NB4 (cell line): ENCODE measurements around the gene SPECC1L.
"Not testable (repeated sequence)": the region's sequence is repeated elsewhere in the genome, so short reads cannot be mapped to it uniquely, and the experiment has no call there.

Source experiments
- POLR2A ChIP-seq: IDR thresholded peaks from 2 replicates; pipeline ENCODE4 v1.6.1; 2011; ENCODE audit warnings: mild to moderate bottlenecking; ENCODE audit not compliant: insufficient read length; ENCODE audit errors: extremely low read depth
- TF ChIP-seq, protein P1 (sequence below): IDR thresholded peaks from one replicate; pipeline ENCODE4 v1.5.1; 2012; ENCODE audit warnings: low read depth, low read length

GRCh38 chr22:24273031-24273430 is 2.4 kb downstream of the SPECC1L start:
- TF ChIP-seq, protein P1, sequence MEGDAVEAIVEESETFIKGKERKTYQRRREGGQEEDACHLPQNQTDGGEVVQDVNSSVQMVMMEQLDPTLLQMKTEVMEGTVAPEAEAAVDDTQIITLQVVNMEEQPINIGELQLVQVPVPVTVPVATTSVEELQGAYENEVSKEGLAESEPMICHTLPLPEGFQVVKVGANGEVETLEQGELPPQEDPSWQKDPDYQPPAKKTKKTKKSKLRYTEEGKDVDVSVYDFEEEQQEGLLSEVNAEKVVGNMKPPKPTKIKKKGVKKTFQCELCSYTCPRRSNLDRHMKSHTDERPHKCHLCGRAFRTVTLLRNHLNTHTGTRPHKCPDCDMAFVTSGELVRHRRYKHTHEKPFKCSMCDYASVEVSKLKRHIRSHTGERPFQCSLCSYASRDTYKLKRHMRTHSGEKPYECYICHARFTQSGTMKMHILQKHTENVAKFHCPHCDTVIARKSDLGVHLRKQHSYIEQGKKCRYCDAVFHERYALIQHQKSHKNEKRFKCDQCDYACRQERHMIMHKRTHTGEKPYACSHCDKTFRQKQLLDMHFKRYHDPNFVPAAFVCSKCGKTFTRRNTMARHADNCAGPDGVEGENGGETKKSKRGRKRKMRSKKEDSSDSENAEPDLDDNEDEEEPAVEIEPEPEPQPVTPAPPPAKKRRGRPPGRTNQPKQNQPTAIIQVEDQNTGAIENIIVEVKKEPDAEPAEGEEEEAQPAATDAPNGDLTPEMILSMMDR = not testable (repeated sequence)
- not testable (repeated sequence) for TF ChIP-seq POLR2A
